Hepatocyte (in vitro differentiated cells): ENCODE measurements around the gene NHLRC1.

ENCODE experiments used
- EZH2 ChIP-seq: fragments of 200-600 bp; sonication (generic); IDR thresholded peaks from 2 replicates; pipeline ENCODE4 v1.6.1; 2016; ENCODE audit warnings: antibody characterized with exemption, mild to moderate bottlenecking, borderline replicate concordance
- EZH2phosphoT487 ChIP-seq: fragments of 200-600 bp; sonication (generic); IDR thresholded peaks from one replicate; pipeline ENCODE4 v1.6.1; 2018; ENCODE audit warnings: antibody characterized with exemption, mild to moderate bottlenecking, low read depth, moderate library complexity; ENCODE audit not compliant: unreplicated experiment, severe bottlenecking
- TF ChIP-seq, protein P1 (sequence below): fragments of 200-600 bp; sonication (generic); IDR thresholded peaks from 2 replicates; pipeline ENCODE4 v1.5.1; 2016; ENCODE audit warnings: antibody characterized with exemption, mild to moderate bottlenecking; ENCODE audit not compliant: poor library complexity

DNA sequence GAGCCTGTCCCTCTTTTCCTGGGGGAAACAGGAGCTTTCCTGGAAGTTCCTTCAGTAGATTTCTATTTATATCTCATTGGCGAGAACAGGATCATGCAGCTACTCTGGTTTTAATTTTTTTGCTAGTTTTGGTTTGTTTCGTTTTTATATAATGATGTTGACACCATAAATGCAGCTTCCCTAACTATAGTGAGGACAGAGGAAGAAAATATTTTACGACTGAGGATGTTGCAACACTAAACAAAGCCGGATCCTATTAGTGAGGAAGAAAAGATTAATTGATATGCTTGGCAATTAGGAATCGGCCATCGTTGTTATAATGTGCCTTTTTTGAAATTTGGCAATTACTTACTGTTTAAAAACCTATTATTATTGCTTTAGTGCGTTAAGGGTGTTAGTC is 49.4 kb upstream of the NHLRC1 start:
- TF ChIP-seq, protein P1, sequence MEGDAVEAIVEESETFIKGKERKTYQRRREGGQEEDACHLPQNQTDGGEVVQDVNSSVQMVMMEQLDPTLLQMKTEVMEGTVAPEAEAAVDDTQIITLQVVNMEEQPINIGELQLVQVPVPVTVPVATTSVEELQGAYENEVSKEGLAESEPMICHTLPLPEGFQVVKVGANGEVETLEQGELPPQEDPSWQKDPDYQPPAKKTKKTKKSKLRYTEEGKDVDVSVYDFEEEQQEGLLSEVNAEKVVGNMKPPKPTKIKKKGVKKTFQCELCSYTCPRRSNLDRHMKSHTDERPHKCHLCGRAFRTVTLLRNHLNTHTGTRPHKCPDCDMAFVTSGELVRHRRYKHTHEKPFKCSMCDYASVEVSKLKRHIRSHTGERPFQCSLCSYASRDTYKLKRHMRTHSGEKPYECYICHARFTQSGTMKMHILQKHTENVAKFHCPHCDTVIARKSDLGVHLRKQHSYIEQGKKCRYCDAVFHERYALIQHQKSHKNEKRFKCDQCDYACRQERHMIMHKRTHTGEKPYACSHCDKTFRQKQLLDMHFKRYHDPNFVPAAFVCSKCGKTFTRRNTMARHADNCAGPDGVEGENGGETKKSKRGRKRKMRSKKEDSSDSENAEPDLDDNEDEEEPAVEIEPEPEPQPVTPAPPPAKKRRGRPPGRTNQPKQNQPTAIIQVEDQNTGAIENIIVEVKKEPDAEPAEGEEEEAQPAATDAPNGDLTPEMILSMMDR: no peak
- TF ChIP-seq EZH2phosphoT487: no peak
- no peak for TF ChIP-seq EZH2
